ENCODE data around the gene AGTPBP1.

The AGTPBP1 gene

DNA sequence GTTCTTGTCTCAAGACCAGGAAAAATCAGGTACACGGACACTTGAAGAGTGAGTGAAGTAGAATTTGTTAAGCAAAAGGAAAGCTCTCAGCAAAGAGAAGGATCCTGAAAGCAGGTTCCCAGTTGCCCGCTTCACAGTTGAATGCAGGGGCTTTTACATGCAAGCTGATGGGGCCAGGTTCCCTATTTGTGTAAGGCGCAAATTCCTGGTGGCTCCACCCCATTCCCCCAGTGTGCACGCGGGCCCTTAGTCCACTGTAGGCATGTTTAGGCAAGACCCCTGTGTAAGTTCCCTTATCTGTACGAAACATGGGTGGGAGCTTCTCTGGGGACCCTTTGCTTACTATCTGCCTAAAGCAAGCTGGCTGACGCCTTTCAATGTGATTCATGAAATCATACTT, 2.7 kb upstream of the AGTPBP1 start:
- Histone ChIP-seq H3K27ac (0 out of 22 replicates have a peak overlapping the region, but pooled peaks of 1 of the 11 experiments have one; percentile 99), H3K9ac (no peak overlapping the region), H3K36me3 (no peaks in the 10 kb centered on the region), H3K4me1 (peaks cover 24 to 29% (median 26%) of the 10 kb centered on the region in 10 experiments), H3K9me3 (replicated peaks in 1 of 11) (no peaks in the 10 kb centered on the region), H3K4me2 (peak overlapping the region in 3 of 11 experiments; percentile 30 to 93 (median 83); a peak in 3 of 22 replicates), H4K20me1 (peaks cover 1 to 14% (median 7%) of the 10 kb centered on the region in 11 experiments; a peak in 16 of 22 replicates), H3K27me3 (no peaks in the 10 kb centered on the region), H3K4me3 (no peak overlapping the region)
- no peak for TF ChIP-seq Cebpa-rat (IDR thresholded peaks at IDR 0.05)

GRCh38 chr9:85743275-85744128, 1.7 kb upstream of the AGTPBP1 start:
- Histone ChIP-seq H3K27me3 (no peaks in the 10 kb centered on the region), H3K4me3 (no peak overlapping the region), H4K20me1 (peaks cover 5 to 24% (median 15%) of the 10 kb centered on the region in 11 experiments; a peak in 17 of 22 replicates), H3K4me1 (peaks cover 31 to 39% (median 35%) of the 10 kb centered on the region in 10 experiments), H3K36me3 (no peaks in the 10 kb centered on the region), H3K4me2 (peak overlapping the region in 9 of 11 experiments; percentile 1 to 94 (median 83); a peak in 14 of 22 replicates), H3K9me3 (replicated peaks in 1 of 11) (no peaks in the 10 kb centered on the region), H3K27ac (peak overlapping the region in 4 of 11 experiments; percentile 96 to 99 (median 98); a peak in 7 of 22 replicates), H3K9ac (peak overlapping the region in 2 of 11 experiments; percentile 26 to 96; a peak in 1 of 22 replicates)
- TF ChIP-seq Cebpa-rat (IDR thresholded peaks at IDR 0.05), result peak in 4 of 11 experiments; percentile 34 to 64 (median 40); a peak in 4 of 22 replicates

DNA sequence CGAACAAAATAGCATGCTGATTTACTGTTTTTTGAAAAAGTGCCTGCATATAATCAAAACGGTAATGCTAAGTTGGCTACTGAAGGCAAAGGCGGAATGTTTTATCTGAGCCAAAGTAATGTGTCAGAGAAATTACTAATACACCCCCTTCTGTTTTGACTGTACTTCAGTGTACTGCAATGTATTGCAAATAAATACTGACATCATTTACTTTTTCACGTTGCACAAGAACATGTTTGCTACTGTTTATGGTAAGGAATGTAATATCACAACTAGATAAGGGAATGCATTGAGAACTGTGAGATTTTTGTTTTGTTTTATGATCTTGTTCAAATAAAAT, 813 bp upstream of the AGTPBP1 start:
- peak overlapping the region; percentile 86 to 98 (median 96) for H3K4me3 ChIP-seq
- peak overlapping the region; percentile 30 to 99 (median 95); a peak in 21 of 22 replicates for H3K27ac ChIP-seq
- TF ChIP-seq Cebpa-rat (IDR thresholded peaks at IDR 0.05), result no peak
- H4K20me1 ChIP-seq, result peaks cover 5 to 27% (median 18%) of the 10 kb centered on the region in 11 experiments; a peak in 17 of 22 replicates
- no peaks in the 10 kb centered on the region for H3K9me3 ChIP-seq (replicated peaks in 1 of 11)
- H3K36me3 ChIP-seq, result no peaks in the 10 kb centered on the region
- peak overlapping the region; percentile 72 to 94 (median 84) for H3K4me2 ChIP-seq
- no peaks in the 10 kb centered on the region for H3K27me3 ChIP-seq
- H3K9ac ChIP-seq, result peak overlapping the region; percentile 75 to 99 (median 95)
- peaks cover 31 to 44% (median 36%) of the 10 kb centered on the region in 10 experiments for H3K4me1 ChIP-seq

- peak overlapping the region; percentile 86 to 98 (median 96) for H3K4me3 ChIP-seq
- peak overlapping the region; percentile 89 to 99 (median 95) for H3K27ac ChIP-seq
- 0 out of 22 replicates have a peak, but pooled peaks cover 0 to 6% (median 0%) of the 10 kb centered on the region in 11 experiments for H3K36me3 ChIP-seq
- peaks cover 31 to 48% (median 36%) of the 10 kb centered on the region in 10 experiments for H3K4me1 ChIP-seq
- H3K9me3 ChIP-seq (replicated peaks in 1 of 11), result peaks cover 0 to 9% (median 0%) of the 10 kb centered on the region in 11 experiments; a peak in 5 of 22 replicates
- TF ChIP-seq Cebpa-rat (IDR thresholded peaks at IDR 0.05), result peak in 5 of 11 experiments; percentile 17 to 80 (median 46); a peak in 5 of 22 replicates
- peaks cover 5 to 37% (median 20%) of the 10 kb centered on the region in 11 experiments; a peak in 17 of 22 replicates for H4K20me1 ChIP-seq
- peak overlapping the region; percentile 90 to 99 (median 95) for H3K9ac ChIP-seq
- H3K27me3 ChIP-seq, result no peaks in the 10 kb centered on the region
- peak overlapping the region; percentile 59 to 82 (median 80) for H3K4me2 ChIP-seq
Measured at GRCh38 chr9:85741095-85741874, 469 bp downstream of the AGTPBP1 start.

DNA sequence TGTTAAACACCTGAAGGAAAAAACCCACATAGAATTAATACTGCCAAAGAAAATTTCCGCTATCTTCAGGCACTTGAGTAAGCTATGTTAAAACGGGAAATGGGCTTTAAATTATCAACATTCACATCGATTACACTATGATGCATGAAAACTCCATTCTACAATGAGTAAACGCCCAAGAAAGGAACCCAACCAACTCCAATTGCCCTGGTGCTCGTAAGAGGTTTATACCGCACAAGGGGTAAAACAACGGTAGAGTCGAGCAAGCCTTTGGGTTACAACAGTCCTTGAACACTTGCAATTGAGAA, 1.0 kb downstream of the AGTPBP1 start:
- H3K27me3 ChIP-seq, result no peaks in the 10 kb centered on the region
- peak overlapping the region; percentile 86 to 98 (median 96) for H3K4me3 ChIP-seq
- peak overlapping the region; percentile 89 to 99 (median 95) for H3K27ac ChIP-seq
- H3K36me3 ChIP-seq, result 0 out of 22 replicates have a peak, but pooled peaks cover 0 to 6% (median 0%) of the 10 kb centered on the region in 11 experiments
- H3K4me1 ChIP-seq, result peaks cover 31 to 48% (median 36%) of the 10 kb centered on the region in 10 experiments
- H3K4me2 ChIP-seq, result peak overlapping the region; percentile 59 to 82 (median 80)
- peak in 3 of 11 experiments; percentile 43 to 68 (median 59); a peak in 4 of 22 replicates for TF ChIP-seq Cebpa-rat (IDR thresholded peaks at IDR 0.05)
- H4K20me1 ChIP-seq, result peaks cover 5 to 39% (median 20%) of the 10 kb centered on the region in 11 experiments; a peak in 17 of 22 replicates
- peak overlapping the region; percentile 90 to 99 (median 95) for H3K9ac ChIP-seq
- peaks cover 0 to 10% (median 0%) of the 10 kb centered on the region in 11 experiments; a peak in 6 of 22 replicates for H3K9me3 ChIP-seq (replicated peaks in 1 of 11)

- Histone ChIP-seq H3K4me2 (peak overlapping the region in 7 of 11 experiments; percentile 32 to 82 (median 76); a peak in 11 of 22 replicates), H3K9me3 (replicated peaks in 1 of 11) (peaks cover 0 to 28% (median 18%) of the 10 kb centered on the region in 11 experiments; a peak in 18 of 22 replicates), H3K9ac (peak overlapping the region in 2 of 11 experiments; percentile 32 to 47; a peak in 2 of 22 replicates), H3K27me3 (no peaks in the 10 kb centered on the region), H4K20me1 (peaks cover 5 to 39% (median 20%) of the 10 kb centered on the region in 11 experiments; a peak in 17 of 22 replicates), H3K4me3 (no peak overlapping the region), H3K36me3 (peaks cover 0 to 20% (median 8%) of the 10 kb centered on the region in 11 experiments; a peak in 10 of 22 replicates), H3K4me1 (peaks cover 27 to 59% (median 33%) of the 10 kb centered on the region in 10 experiments), H3K27ac (no peak overlapping the region)
- TF ChIP-seq Cebpa-rat (IDR thresholded peaks at IDR 0.05), result no peak
Measured at GRCh38 chr9:85738509-85738908, 3.2 kb downstream of the AGTPBP1 start.

DNA sequence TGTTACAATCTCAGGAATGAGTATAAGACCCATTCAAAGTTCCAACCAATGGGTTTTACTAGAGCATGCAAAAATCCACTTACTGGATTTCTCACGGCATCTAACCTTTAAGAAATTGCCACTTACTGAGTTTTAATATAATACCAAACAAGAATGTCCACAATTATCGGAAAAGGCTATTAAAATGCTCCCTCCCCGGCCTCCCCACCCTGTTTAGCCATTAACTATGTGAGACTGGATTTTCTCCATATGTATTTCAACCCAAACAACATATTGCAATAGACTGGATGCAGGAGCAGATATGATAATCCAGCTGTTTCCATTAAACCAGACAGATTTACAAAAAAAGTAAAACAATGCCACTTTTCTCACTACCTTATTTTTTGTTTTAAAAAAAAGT, 4.1 kb downstream of the AGTPBP1 start:
- no peak overlapping the region for H3K4me3 ChIP-seq
- peaks cover 5 to 39% (median 20%) of the 10 kb centered on the region in 11 experiments; a peak in 17 of 22 replicates for H4K20me1 ChIP-seq
- no peak for TF ChIP-seq Cebpa-rat (IDR thresholded peaks at IDR 0.05)
- H3K4me2 ChIP-seq, result peak overlapping the region in 1 of 11 experiments; percentile 36; a peak in 2 of 22 replicates
- H3K27me3 ChIP-seq, result no peaks in the 10 kb centered on the region
- H3K27ac ChIP-seq, result no peak overlapping the region; a peak in 1 of 22 replicates
- peaks cover 18 to 59% (median 25%) of the 10 kb centered on the region in 10 experiments for H3K4me1 ChIP-seq
- no peak overlapping the region for H3K9ac ChIP-seq
- peaks cover 0 to 36% (median 26%) of the 10 kb centered on the region in 11 experiments; a peak in 18 of 22 replicates for H3K9me3 ChIP-seq (replicated peaks in 1 of 11)
- H3K36me3 ChIP-seq, result peaks cover 0 to 20% (median 8%) of the 10 kb centered on the region in 11 experiments; a peak in 10 of 22 replicates
